ENCODE data around the gene ATP1A3.
"Not testable (repeated sequence)": the region's sequence is repeated elsewhere in the genome, so short reads cannot be mapped to it uniquely, and the experiment has no call there.

The ATP1A3 gene

DNA sequence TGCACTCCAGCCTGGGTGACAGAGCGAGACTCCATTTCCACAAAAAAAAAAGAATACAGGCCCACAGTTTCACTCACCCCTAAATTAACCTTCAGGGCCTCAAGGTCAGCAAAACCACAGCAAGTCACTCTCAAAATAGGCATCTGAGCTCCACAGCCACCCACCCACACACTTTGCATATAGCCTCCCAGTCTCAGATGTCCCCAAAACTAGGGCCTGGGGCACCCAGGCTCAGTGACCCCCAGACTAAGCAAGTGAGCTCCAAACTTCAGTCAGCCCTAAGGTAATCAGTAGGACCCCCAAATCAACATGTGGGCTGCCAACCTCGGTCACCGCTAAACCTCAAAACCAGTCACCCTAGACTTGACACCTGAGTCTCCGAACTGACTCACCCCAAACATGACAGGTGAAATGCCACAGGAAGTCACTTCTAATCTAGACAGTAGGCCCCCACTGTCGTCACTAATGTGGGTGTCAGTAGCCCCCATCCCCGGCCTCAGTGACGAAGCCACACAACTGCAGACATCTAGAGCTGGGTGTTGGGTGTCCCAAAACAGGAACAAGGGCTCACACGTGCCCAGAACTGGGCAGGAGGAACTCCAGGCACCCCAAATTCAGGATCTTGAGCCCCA, 48.8 kb downstream of the ATP1A3 start:
- no peak for DNase-seq

DNA sequence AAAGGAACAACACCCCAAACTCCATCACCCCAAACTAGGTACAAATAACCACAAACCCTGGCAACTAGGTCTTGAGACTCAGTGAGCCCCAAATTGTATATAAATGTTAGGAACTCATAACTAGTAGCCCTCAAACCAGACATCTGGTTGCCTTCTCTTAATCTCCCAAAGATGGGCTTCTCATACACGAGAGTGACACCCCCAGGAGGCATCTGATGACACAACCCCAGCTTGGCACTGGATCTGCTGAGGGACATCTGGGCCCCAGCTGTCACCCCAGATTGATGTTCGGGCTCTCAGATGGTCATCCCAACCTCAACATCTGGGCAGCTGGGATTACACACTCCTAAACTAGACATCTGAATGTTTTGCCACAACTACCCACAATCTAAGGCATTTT, 49.7 kb downstream of the ATP1A3 start:
- DNase-seq: no peak

- no peak for DNase-seq
Observed at GRCh38 chr19:41941410-41942202, 52.4 kb downstream of the ATP1A3 start.

DNA sequence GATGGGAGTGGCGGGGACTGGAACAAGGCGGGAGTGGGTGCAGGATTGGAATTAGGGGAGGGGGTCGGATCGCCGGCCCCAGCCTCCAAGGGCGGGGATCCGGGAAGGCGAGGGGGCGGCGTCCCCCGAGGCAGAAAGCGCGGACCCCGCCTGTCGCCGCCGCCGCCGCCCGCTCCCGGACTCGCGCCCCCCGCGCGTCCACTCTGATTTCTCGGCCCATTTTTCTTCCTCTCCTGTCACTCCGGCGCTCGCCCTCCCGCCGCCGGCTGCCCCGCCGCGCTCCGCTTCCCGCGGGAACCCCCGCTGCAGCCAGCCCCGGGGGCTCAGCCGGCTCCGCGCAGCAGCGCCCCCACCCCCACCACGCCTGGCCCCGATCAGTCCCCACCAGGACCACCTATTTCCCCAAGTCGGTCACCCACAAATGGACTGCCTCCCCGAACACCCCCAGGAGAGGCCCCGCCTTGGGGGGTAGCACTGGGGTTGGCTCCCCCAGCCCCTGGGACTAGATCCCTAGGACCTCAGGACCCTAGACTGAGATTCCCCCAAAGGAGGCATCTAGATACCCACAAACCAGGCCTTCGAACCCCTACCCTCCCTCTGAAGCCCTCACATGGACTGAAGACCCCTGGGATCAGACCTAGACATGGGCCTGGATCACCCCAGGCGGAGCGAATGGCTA, 53.2 kb downstream of the ATP1A3 start:
- DNase-seq: no peak

- no peak for DNase-seq
Observed at GRCh38 chr19:41939861-41940730, 53.9 kb downstream of the ATP1A3 start.

- DNase-seq: not testable (repeated sequence)
Observed at GRCh38 chr19:41939209-41939608, 54.8 kb downstream of the ATP1A3 start.

DNA sequence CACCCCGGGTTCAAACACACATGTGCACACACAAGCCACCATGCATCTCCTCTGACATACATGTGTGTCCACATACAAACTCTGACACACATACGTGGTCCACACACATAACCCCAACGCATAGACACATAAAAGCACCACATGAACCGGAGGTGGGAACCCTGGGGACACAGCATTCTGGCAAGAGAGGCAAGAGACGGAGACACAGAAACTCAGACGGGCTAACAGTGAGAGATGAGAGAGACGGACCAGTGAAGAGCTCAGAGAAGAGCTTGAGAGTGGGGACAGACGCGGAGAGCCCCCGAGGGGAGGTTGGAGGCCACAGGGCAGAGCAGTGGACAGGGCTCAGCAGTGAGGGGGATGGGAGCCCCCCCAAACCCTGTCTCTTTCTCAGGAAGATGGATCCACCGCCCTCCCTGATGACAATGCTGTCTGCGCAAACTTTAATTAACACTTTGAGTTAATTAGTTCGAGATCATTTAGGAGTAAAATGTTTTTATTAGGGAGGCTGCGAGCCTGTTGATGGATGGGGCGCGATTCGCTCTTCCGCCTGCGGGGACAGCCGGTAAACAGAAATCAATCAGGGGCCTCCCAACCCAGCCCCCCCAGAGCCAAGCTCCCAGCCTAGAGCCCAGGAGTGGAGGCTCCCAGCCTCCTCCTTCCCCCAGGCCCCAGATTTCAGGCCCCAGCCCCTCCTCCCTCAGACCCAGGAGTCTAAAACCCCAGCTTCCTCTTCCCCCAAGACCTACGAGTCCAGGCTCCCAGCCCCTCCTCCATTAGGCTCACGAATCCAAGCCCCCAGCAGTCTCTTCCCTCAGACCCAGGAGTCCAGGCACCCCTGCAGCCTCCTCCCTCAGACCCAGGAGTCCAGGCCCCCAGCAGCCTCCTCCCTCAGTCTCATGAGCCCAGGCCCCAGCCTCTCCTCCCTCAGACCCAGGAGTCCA, 56.2 kb downstream of the ATP1A3 start:
- DNase-seq: no peak

- DNase-seq: no peak
Observed at GRCh38 chr19:41936961-41937360, 57.1 kb downstream of the ATP1A3 start.

GRCh38 chr19:41936416-41936850, 57.6 kb downstream of the ATP1A3 start:
- no peak for DNase-seq

GRCh38 chr19:41935760-41936415, 58.1 kb downstream of the ATP1A3 start:
- DNase-seq: no peak

GRCh38 chr19:41934849-41935374, 59.1 kb downstream of the ATP1A3 start:
- peak in 11 of 14 donors; percentile 5 to 60 (median 33) for DNase-seq

- no peak for DNase-seq
Observed at GRCh38 chr19:41933693-41934426, 60.2 kb downstream of the ATP1A3 start.

- DNase-seq: no peak
Observed at GRCh38 chr19:41932720-41933332, 61.2 kb downstream of the ATP1A3 start.

GRCh38 chr19:41932259-41932719, 61.7 kb downstream of the ATP1A3 start:
- no peak for DNase-seq

DNA sequence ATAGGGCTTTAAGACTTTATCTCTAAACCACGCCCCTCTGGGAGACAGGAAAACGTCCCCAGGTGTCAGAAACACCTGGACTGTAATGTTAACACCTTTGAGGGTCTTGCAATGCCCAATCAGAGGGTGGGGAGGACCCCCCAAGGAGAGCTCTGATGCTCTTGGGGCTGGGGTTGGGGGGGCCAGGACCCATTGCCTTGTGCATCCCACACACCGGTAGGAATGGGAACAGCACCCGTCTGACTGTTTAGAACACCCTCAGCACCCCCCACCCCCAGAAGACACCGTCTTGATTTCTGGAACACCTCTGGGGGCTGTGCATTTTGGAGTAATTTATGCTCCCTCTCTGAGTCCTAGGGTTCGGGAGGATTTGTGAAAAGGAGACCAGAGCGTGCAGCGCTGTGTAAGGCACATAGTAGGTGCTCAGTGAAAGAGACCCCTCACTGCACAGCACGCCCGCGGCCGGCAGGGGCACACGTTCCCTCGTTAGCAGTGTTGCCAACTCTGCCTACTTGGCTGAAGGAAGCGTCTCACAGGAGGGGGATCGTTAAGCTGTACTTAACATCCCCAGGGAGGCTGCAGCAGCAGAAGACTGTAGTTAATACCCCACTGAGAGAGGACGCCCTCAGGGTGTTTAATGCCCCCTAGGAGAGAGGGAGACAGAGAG, 63.0 kb downstream of the ATP1A3 start:
- DNase-seq: no peak

DNA sequence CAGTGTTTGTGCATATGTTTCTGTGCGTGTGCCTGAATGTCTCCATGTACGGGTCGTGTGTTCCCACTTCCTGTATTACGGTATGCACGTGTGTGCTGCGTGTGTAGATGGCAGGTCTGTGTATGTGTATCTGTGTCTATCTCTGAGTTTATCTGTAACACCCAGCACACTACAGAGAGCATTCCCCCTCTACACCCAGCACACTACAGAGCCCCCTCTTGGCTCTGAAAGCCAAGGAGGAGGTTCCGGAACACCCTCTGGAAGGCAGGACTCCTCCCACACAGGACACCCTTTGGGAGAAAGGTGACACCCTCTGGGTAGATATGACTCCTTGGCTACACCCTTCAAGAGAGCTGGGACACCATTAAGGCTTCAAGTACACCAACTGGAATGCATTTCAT, 63.7 kb downstream of the ATP1A3 start:
- no peak for DNase-seq

DNA sequence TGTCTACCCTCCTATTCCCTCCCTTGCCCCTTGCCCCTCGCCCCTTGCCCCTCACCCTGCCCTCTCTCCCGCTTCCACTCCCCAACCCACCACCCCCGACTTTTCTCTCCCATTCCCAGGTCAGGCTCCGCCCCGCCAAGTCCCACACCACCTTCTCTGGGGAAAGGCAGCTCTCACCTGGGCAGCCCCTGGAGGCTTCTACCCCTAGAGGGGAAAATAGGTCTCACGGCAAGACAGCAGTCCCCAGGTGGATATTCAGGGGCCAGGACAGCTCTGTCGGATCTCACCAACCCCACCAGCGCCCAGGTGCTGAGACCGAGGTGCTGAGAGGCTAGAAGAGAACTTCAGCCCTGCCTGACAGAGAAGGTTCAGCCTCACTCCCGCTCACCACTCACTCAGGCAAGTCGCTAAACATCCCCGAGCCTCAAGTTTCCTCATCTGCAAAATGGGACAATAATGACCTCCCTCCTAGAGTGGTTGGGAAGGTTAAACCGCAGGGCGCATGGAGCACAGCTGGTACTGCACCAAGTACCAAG, 64.4 kb downstream of the ATP1A3 start:
- no peak for DNase-seq
